Gastroesophageal sphincter (tissue), 4 donors: ENCODE data around the gene SIDT1. TPM values are rescaled to one million over a fixed set of nuclear protein-coding genes. Genes with fewer than 3 reads are reported as not detected.

Experiments
- ATAC-seq: fragments of 150-250 bp; one replicate; pipeline ENCODE4 v1.9.1; 2016; ENCODE audit warnings: mild to moderate bottlenecking, moderate library complexity
- H3K27ac ChIP-seq, 4 donors: fragments of 200-600 bp; sonication (generic) in 3 of 4; 1 replicate in 3 of 4; 2 replicates in 1 of 4; pipeline ENCODE4 v1.5.1; 2016 to 2019
- H3K27me3 ChIP-seq: fragments of 200-600 bp; sonication (generic); one replicate; pipeline ENCODE4 v1.5.1; 2019
- H3K36me3 ChIP-seq, 2 donors: fragments of 200-600 bp; sonication (generic); one replicate each; pipeline ENCODE4 v1.5.1; 2019; ENCODE audit warnings: control low read depth in 1 of 2
- H3K4me1 ChIP-seq, 3 donors: fragments of 200-600 bp; sonication (generic); 1 replicate in 2 of 3; 2 replicates in 1 of 3; pipeline ENCODE4 v1.5.1; 2016 to 2019; ENCODE audit warnings: control low read depth in 2 of 3
- H3K4me3 ChIP-seq, 2 donors: fragments of 200-600 bp; sonication (generic); one replicate each; pipeline ENCODE4 v1.5.1; 2019; ENCODE audit warnings: mild to moderate bottlenecking in 1 of 2, moderate library complexity in 1 of 2
- H3K9me3 ChIP-seq, 3 donors: fragments of 200-600 bp; sonication (generic); one replicate each; pipeline ENCODE4 v1.5.1; 2017 to 2019; ENCODE audit warnings: control low read depth in 2 of 3
- EP300 ChIP-seq: sonication (generic); formaldehyde crosslinking; IDR thresholded peaks from one replicate; pipeline ENCODE4 v1.6.1; 2017; ENCODE audit warnings: antibody characterized with exemption, mild to moderate bottlenecking
- POLR2A ChIP-seq, 2 donors: fragments of 450-650 bp; IDR thresholded peaks; one replicate each; pipeline ENCODE4 v1.6.1; 2017; ENCODE audit warnings: antibody characterized with exemption in 2 of 2, mild to moderate bottlenecking in 2 of 2, moderate library complexity in 1 of 2
- POLR2AphosphoS5 ChIP-seq: sonication (generic); formaldehyde crosslinking; IDR thresholded peaks from one replicate; pipeline ENCODE4 v1.6.1; 2017; ENCODE audit warnings: antibody characterized with exemption
- WGBS, 2 donors: methylation state at CpG; one replicate each; pipeline ENCODE4 v1.1.5; 2018; ENCODE audit warnings: low coverage in 1 of 2; 5-methylcytosine and 5-hydroxymethylcytosine counted together
- total RNA-seq, 4 donors: library from RNA; depleted of rRNA; stranded (reverse); fragments of >200 nt; gene quantifications; one replicate each; pipeline ENCODE4 v1.1.0, GENCODE V29; 2016
- TF ChIP-seq, protein P1 (sequence below), 4 experiments: fragments of 200-600 bp in 2 of 4; fragments of 450-650 bp in 2 of 4; sonication (generic) in 1 of 4; IDR thresholded peaks; one replicate each; pipeline ENCODE4 v1.5.1; 2017 to 2019; ENCODE audit warnings: antibody characterized with exemption in 4 of 4, mild to moderate bottlenecking in 2 of 4, moderate library complexity in 2 of 4

The SIDT1 gene
- total RNA-seq: under 1 TPM; 0.15 to 0.99 (median 0.86) TPM

GRCh38 chr3:113531826-113532697, at the start of gene SIDT1:
Gene SIDT1, plus strand, starts transcription at chr3:113532555. Its CDS starts 467 bp downstream, at chr3:113533022.
- peaks cover 34% of the 10 kb centered on the region for H3K27me3 ChIP-seq
- 7 to 9% methylated on average over 16 to 18 of the region's 18 CpGs for WGBS, 2 donors
- H3K4me3 ChIP-seq: peak within 1 kb of the TSS; percentile 41 to 60
- H3K36me3 ChIP-seq: no peaks in the 10 kb centered on the region
- H3K9me3 ChIP-seq: no peaks in the 10 kb centered on the region
- peak; percentile 20 for ATAC-seq
- H3K27ac ChIP-seq: peak within 1 kb of the TSS in 2 of 4 donors; percentile 4 to 46
- H3K4me1 ChIP-seq: peaks cover 2 to 18% (median 3%) of the 10 kb centered on the region in 3 donors
- TF ChIP-seq POLR2AphosphoS5: no peak
- TF ChIP-seq POLR2A (IDR thresholded peaks at IDR 0.05): no peak
- TF ChIP-seq EP300: no peak

GRCh38 chr3:113485161-113485609, 47.2 kb upstream of the SIDT1 start:
- Histone ChIP-seq H3K9me3 (no peaks in the 10 kb centered on the region), H3K27ac (no peak overlapping the region), H3K27me3 (no peaks in the 10 kb centered on the region), H3K36me3 (peaks cover 2 to 41% of the 10 kb centered on the region in 2 donors), H3K4me3 (no peak overlapping the region), H3K4me1 (no peaks in the 10 kb centered on the region)
- WGBS, 2 donors: 83% methylated on average over 1 of the region's 8 CpGs; no CpG with 5 or more reads in 1 of the 2 donors
- no peak for ATAC-seq
- TF ChIP-seq EP300 (no peak), POLR2AphosphoS5 (no peak), POLR2A (IDR thresholded peaks at IDR 0.05) (no peak)
- TF ChIP-seq, protein P1, sequence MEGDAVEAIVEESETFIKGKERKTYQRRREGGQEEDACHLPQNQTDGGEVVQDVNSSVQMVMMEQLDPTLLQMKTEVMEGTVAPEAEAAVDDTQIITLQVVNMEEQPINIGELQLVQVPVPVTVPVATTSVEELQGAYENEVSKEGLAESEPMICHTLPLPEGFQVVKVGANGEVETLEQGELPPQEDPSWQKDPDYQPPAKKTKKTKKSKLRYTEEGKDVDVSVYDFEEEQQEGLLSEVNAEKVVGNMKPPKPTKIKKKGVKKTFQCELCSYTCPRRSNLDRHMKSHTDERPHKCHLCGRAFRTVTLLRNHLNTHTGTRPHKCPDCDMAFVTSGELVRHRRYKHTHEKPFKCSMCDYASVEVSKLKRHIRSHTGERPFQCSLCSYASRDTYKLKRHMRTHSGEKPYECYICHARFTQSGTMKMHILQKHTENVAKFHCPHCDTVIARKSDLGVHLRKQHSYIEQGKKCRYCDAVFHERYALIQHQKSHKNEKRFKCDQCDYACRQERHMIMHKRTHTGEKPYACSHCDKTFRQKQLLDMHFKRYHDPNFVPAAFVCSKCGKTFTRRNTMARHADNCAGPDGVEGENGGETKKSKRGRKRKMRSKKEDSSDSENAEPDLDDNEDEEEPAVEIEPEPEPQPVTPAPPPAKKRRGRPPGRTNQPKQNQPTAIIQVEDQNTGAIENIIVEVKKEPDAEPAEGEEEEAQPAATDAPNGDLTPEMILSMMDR (IDR thresholded peaks at IDR 0.05): no peak

DNA sequence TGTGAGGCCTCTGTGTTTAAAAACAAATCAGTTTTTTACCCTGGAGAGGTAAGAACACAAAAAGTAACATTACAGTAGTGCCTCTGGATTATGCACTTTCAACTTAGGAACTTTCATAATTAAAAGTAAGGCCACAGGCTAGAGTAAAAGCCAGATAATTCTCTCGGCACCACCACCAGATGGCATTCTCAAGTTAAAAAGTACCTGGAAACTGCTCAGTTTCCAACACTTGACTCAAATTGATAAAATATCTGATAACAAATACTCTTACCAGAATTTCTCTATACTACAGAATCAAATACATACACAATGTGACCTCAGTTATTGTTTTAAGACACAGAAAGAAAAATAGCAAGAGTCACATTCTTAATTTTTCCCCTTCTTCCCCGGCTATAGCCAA, 37.3 kb upstream of the SIDT1 start:
- ATAC-seq: no peak
- H3K4me1 ChIP-seq: no peaks in the 10 kb centered on the region
- H3K4me3 ChIP-seq: no peak overlapping the region
- H3K27ac ChIP-seq: no peak overlapping the region
- no peaks in the 10 kb centered on the region for H3K9me3 ChIP-seq
- 48 to 49% methylated on average over 2 of the region's 2 CpGs for WGBS, 2 donors
- no peak for TF ChIP-seq POLR2AphosphoS5
- TF ChIP-seq, protein P1 (IDR thresholded peaks at IDR 0.05): peak; percentile 16 to 47 (median 42)
- peaks cover 3 to 65% of the 10 kb centered on the region in 2 donors for H3K36me3 ChIP-seq
- no peaks in the 10 kb centered on the region for H3K27me3 ChIP-seq

- no peaks in the 10 kb centered on the region for H3K4me1 ChIP-seq
- no peak for ATAC-seq
- H3K27me3 ChIP-seq: no peaks in the 10 kb centered on the region
- no peak overlapping the region for H3K4me3 ChIP-seq
- TF ChIP-seq, protein P1 (IDR thresholded peaks at IDR 0.05): no peak
- TF ChIP-seq POLR2AphosphoS5: no peak
- TF ChIP-seq EP300: no peak
- no peak for TF ChIP-seq POLR2A (IDR thresholded peaks at IDR 0.05)
- H3K36me3 ChIP-seq: peaks cover 3 to 57% of the 10 kb centered on the region in 2 donors
- no peaks in the 10 kb centered on the region for H3K9me3 ChIP-seq
- no peak overlapping the region for H3K27ac ChIP-seq
Measured at GRCh38 chr3:113496924-113497323, 35.4 kb upstream of the SIDT1 start.

- Histone ChIP-seq H3K4me3 (no peak overlapping the region), H3K9me3 (no peaks in the 10 kb centered on the region), H3K4me1 (no peaks in the 10 kb centered on the region), H3K36me3 (peaks cover 3 to 45% of the 10 kb centered on the region in 2 donors), H3K27ac (no peak overlapping the region), H3K27me3 (no peaks in the 10 kb centered on the region)
- TF ChIP-seq, protein P1 (IDR thresholded peaks at IDR 0.05): no peak
- TF ChIP-seq EP300 (no peak), POLR2A (IDR thresholded peaks at IDR 0.05) (no peak), POLR2AphosphoS5 (no peak)
- WGBS, 2 donors: 72 to 83% methylated on average over 5 of the region's 5 CpGs
- ATAC-seq: no peak
Measured at GRCh38 chr3:113498221-113499005, 33.9 kb upstream of the SIDT1 start.
